Measurements from ENCODE around the gene SCUBE1.

DNA sequence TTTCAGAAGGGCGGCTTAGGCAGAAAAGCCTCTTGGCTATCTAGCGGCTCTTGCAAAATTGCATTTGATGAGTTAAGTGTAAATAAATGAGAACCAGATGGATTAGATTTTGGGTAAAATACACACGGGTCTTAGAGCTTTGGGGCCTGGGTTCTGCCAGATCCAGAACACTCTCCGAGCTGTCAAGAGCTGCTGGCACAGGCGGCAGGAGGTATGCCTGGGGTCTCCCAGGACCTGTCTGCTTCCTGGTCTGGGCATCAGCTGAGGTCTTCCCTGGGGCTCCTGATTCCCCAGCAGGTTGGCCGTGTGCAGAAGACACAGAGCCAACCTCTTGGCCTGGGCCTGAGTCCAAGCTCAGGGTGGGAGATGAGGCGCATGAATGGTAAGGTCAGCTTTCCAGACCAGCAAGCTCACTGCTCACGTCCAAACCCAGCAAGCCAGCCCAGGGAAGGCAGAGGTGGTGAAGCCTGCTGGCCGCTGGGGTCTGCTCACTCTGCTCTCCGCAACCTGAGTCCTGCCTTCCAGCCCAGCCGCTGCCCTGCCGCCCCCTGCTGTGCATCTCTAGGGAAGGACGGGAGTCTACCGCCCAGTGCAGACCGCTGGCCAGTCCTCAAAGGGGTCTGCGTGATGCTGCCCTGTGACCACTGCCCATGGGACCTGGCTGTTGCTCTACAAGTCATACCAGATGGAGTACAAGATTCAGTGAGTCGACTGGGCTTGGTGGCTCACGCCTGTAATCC, 44.9 kb downstream of the SCUBE1 start:
- TF ChIP-seq POLR2A (IDR thresholded peaks at IDR 0.05) (no peak), EP300 (IDR thresholded peaks at IDR 0.05) (peak in 1 of 2 donors; percentile 75)
- TF ChIP-seq, protein P1, sequence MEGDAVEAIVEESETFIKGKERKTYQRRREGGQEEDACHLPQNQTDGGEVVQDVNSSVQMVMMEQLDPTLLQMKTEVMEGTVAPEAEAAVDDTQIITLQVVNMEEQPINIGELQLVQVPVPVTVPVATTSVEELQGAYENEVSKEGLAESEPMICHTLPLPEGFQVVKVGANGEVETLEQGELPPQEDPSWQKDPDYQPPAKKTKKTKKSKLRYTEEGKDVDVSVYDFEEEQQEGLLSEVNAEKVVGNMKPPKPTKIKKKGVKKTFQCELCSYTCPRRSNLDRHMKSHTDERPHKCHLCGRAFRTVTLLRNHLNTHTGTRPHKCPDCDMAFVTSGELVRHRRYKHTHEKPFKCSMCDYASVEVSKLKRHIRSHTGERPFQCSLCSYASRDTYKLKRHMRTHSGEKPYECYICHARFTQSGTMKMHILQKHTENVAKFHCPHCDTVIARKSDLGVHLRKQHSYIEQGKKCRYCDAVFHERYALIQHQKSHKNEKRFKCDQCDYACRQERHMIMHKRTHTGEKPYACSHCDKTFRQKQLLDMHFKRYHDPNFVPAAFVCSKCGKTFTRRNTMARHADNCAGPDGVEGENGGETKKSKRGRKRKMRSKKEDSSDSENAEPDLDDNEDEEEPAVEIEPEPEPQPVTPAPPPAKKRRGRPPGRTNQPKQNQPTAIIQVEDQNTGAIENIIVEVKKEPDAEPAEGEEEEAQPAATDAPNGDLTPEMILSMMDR (IDR thresholded peaks at IDR 0.05) = no peak
